HL-60/S4 (cell line): Measurements from ENCODE around the gene GFRA4.

Experiments used
- in situ Hi-C: fragments of 300-500 bp; cut with MboI; formaldehyde crosslinking; loops from 2 replicates; pipeline ENCODE4 v1.14.3; 2022; ENCODE audit warnings: low sequenced_read_pairs

Gene GFRA4

GRCh38 chr20:3696200-3696599, 33.0 kb upstream of the GFRA4 start:
- in situ Hi-C loops: loop anchor here (25.0 kb wide), 1 partner anchor 891 kb away; no protein-coding TSS in a partner anchor

- in situ Hi-C loops: loop anchor here (25.0 kb wide), 1 partner anchor 892 kb away; no protein-coding TSS in a partner anchor
Observed at GRCh38 chr20:3694864-3695263, 31.7 kb upstream of the GFRA4 start.

- in situ Hi-C loops: loop anchor here (25.0 kb wide), 1 partner anchor 894 kb away; no protein-coding TSS in a partner anchor
Observed at GRCh38 chr20:3693376-3693775, 30.2 kb upstream of the GFRA4 start.

- in situ Hi-C loops: loop anchor here (25.0 kb wide), 1 partner anchor 895 kb away; no protein-coding TSS in a partner anchor
Observed at GRCh38 chr20:3692706-3693294, 29.6 kb upstream of the GFRA4 start.

GRCh38 chr20:3691897-3692296, 28.7 kb upstream of the GFRA4 start:
- in situ Hi-C loops: loop anchor here (25.0 kb wide), 1 partner anchor 895 kb away; no protein-coding TSS in a partner anchor

GRCh38 chr20:3691306-3691705, 28.1 kb upstream of the GFRA4 start:
- in situ Hi-C loops: loop anchor here (25.0 kb wide), 1 partner anchor 896 kb away; no protein-coding TSS in a partner anchor

- in situ Hi-C loops: loop anchor here (25.0 kb wide), 1 partner anchor 897 kb away; no protein-coding TSS in a partner anchor
Observed at GRCh38 chr20:3690413-3690812, 27.2 kb upstream of the GFRA4 start.

GRCh38 chr20:3689978-3690377, 26.8 kb upstream of the GFRA4 start:
- in situ Hi-C loops: loop anchor here (25.0 kb wide), 1 partner anchor 897 kb away; no protein-coding TSS in a partner anchor

GRCh38 chr20:3687655-3688054, 24.5 kb upstream of the GFRA4 start:
- in situ Hi-C loops: loop anchor here (25.0 kb wide), 1 partner anchor 900 kb away; no protein-coding TSS in a partner anchor

- in situ Hi-C loops: loop anchor here (25.0 kb wide), 1 partner anchor 900 kb away; no protein-coding TSS in a partner anchor
Observed at GRCh38 chr20:3686867-3687321, 23.7 kb upstream of the GFRA4 start.

- in situ Hi-C loops: loop anchor here (25.0 kb wide), 1 partner anchor 901 kb away; no protein-coding TSS in a partner anchor
Observed at GRCh38 chr20:3686421-3686820, 23.2 kb upstream of the GFRA4 start.

- in situ Hi-C loops: loop anchor here (25.0 kb wide), 1 partner anchor 902 kb away; no protein-coding TSS in a partner anchor
Observed at GRCh38 chr20:3685341-3685740, 22.1 kb upstream of the GFRA4 start.

GRCh38 chr20:3681931-3682781, 19.0 kb upstream of the GFRA4 start, which contains the start of gene ADAM33:
ADAM33 (minus strand) TSS chr20:3682010; CDS start chr20:3682004, 6 bp downstream.
- in situ Hi-C loops: loop anchor here (25.0 kb wide), 1 partner anchor 905 kb away; no protein-coding TSS in a partner anchor

GRCh38 chr20:3681352-3681930, 18.2 kb upstream of the GFRA4 start:
- in situ Hi-C loops: loop anchor here (25.0 kb wide), 1 partner anchor 906 kb away; no protein-coding TSS in a partner anchor

GRCh38 chr20:3680701-3681351, 17.6 kb upstream of the GFRA4 start:
- in situ Hi-C loops: loop anchor here (25.0 kb wide), 1 partner anchor 906 kb away; no protein-coding TSS in a partner anchor

GRCh38 chr20:3679749-3680700, 16.8 kb upstream of the GFRA4 start:
- in situ Hi-C loops: loop anchor here (25.0 kb wide), 1 partner anchor 907 kb away; no protein-coding TSS in a partner anchor

- in situ Hi-C loops: loop anchor here (25.0 kb wide), 1 partner anchor 908 kb away; no protein-coding TSS in a partner anchor
Observed at GRCh38 chr20:3678856-3679720, 15.9 kb upstream of the GFRA4 start.

GRCh38 chr20:3678198-3678597, 15.0 kb upstream of the GFRA4 start:
- in situ Hi-C loops: loop anchor here (25.0 kb wide), 1 partner anchor 909 kb away; no protein-coding TSS in a partner anchor
